Uterus (tissue), 4 donors: ENCODE results near the gene EWSR1. TPM values are rescaled to one million over a fixed set of nuclear protein-coding genes. Genes with fewer than 3 reads are reported as not detected.

Source experiments
- DNase-seq, 2 donors: peaks; one replicate each; pipeline ENCODE4 v3.0.0-alpha.2; 2019 to 2020
- H3K27ac ChIP-seq, 2 donors: fragments of 200-600 bp; sonication (generic); 1 replicate in 1 of 2; 2 replicates in 1 of 2; pipeline ENCODE4 v1.5.1; 2016 to 2018
- H3K27me3 ChIP-seq, 2 donors: fragments of 200-600 bp; sonication (generic); one replicate each; pipeline ENCODE4 v1.5.1; 2018 to 2019; ENCODE audit warnings: control low read depth in 1 of 2
- H3K36me3 ChIP-seq, 2 donors: fragments of 200-600 bp; sonication (generic); one replicate each; pipeline ENCODE4 v1.5.1; 2019; ENCODE audit warnings: control low read depth in 1 of 2
- H3K4me1 ChIP-seq, 2 donors: fragments of 200-600 bp; sonication (generic); one replicate each; pipeline ENCODE4 v1.5.1; 2018 to 2019; ENCODE audit warnings: control low read depth in 1 of 2
- H3K4me3 ChIP-seq, 2 donors: fragments of 200-600 bp; sonication (generic); 1 replicate in 1 of 2; 2 replicates in 1 of 2; pipeline ENCODE4 v1.5.1; 2018 to 2019; ENCODE audit warnings: mild to moderate bottlenecking in 1 of 2
- H3K9me3 ChIP-seq, 2 donors: fragments of 200-600 bp; sonication (generic); one replicate each; pipeline ENCODE4 v1.5.1; 2019; ENCODE audit warnings: control low read depth in 1 of 2
- POLR2A ChIP-seq, 2 donors: fragments of 450-650 bp; IDR thresholded peaks; one replicate each; pipeline ENCODE4 v1.6.1; 2016; ENCODE audit warnings: antibody characterized with exemption in 2 of 2, mild to moderate bottlenecking in 1 of 2, moderate library complexity in 1 of 2
- intact Hi-C: fragments of 100-400 bp; cut with DNase I; formaldehyde crosslinking; loops from one replicate; pipeline ENCODE4 v1.15.1; 2023; ENCODE audit warnings: low total_unique reads
- total RNA-seq, 4 donors: library from RNA; depleted of rRNA in 3 of 4; stranded (reverse); fragments of >200 nt in 3 of 4; gene quantifications; one replicate each; pipeline versions ENCODE4 v1.1.0 to v1.2.4, GENCODE V29; 2014 to 2023
- TF ChIP-seq, protein P1 (sequence below), 4 experiments: fragments of 200-600 bp in 2 of 4; fragments of 450-650 bp in 2 of 4; sonication (generic) in 2 of 4; IDR thresholded peaks; one replicate each; pipeline ENCODE4 v1.5.1; 2016 to 2019; ENCODE audit warnings: antibody characterized with exemption in 4 of 4, mild to moderate bottlenecking in 2 of 4, moderate library complexity in 1 of 4
- donor health status: DM: yes; HTN: yes; CAD: no.

Gene EWSR1
- total RNA-seq, 4 donors from 2014 or later, result 120 to 221 (median 137) TPM

GRCh38 chr22:29268511-29269229 lies 602 bp downstream of the EWSR1 start:
- TF ChIP-seq POLR2A (IDR thresholded peaks at IDR 0.05), result peak in 1 of 2 donors; percentile 4
- TF ChIP-seq, protein P1, sequence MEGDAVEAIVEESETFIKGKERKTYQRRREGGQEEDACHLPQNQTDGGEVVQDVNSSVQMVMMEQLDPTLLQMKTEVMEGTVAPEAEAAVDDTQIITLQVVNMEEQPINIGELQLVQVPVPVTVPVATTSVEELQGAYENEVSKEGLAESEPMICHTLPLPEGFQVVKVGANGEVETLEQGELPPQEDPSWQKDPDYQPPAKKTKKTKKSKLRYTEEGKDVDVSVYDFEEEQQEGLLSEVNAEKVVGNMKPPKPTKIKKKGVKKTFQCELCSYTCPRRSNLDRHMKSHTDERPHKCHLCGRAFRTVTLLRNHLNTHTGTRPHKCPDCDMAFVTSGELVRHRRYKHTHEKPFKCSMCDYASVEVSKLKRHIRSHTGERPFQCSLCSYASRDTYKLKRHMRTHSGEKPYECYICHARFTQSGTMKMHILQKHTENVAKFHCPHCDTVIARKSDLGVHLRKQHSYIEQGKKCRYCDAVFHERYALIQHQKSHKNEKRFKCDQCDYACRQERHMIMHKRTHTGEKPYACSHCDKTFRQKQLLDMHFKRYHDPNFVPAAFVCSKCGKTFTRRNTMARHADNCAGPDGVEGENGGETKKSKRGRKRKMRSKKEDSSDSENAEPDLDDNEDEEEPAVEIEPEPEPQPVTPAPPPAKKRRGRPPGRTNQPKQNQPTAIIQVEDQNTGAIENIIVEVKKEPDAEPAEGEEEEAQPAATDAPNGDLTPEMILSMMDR (IDR thresholded peaks at IDR 0.05), result peak in 1 of 4 experiments; percentile 6
- Histone ChIP-seq H3K9me3 (no peaks in the 10 kb centered on the region), H3K36me3 (no peaks in the 10 kb centered on the region), H3K4me3 (peak overlapping the region; percentile 58 to 86), H3K27me3 (no peaks in the 10 kb centered on the region), H3K4me1 (peaks cover 5 to 18% of the 10 kb centered on the region in 2 donors), H3K27ac (peak overlapping the region; percentile 97 to 98)
- intact Hi-C loops, result no loop called here
- DNase-seq, result peak; percentile 68 to 81

DNA sequence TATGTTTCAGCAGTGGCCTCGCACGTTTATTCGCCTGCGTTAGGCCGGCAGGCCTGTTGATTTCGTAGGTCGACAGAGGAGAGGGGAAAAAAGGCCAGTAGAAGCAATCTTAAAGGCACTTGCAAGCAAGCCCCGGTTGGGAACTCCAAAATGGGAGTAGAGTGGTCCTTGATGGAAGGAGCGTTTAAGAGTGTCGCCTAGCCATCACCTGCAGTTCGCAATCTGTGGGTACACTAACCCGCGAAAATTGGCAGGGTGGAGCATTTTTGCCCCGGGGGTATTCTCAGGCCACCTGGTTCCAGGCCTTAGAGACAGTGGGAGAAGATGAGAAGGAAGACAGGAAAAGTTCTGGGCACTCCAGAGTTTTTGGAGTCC lies 1.1 kb downstream of the EWSR1 start:
- no peaks in the 10 kb centered on the region for H3K36me3 ChIP-seq
- intact Hi-C loops, result no loop called here
- peak overlapping the region; percentile 97 to 98 for H3K27ac ChIP-seq
- H3K27me3 ChIP-seq, result no peaks in the 10 kb centered on the region
- DNase-seq, result no peak
- TF ChIP-seq POLR2A (IDR thresholded peaks at IDR 0.05), result no peak
- TF ChIP-seq, protein P1 (IDR thresholded peaks at IDR 0.05), result no peak
- peaks cover 5 to 18% of the 10 kb centered on the region in 2 donors for H3K4me1 ChIP-seq
- no peaks in the 10 kb centered on the region for H3K9me3 ChIP-seq
- H3K4me3 ChIP-seq, result peak overlapping the region; percentile 58 to 86

- Histone ChIP-seq H3K9me3 (no peaks in the 10 kb centered on the region), H3K4me3 (peak overlapping the region; percentile 58 to 86), H3K27me3 (no peaks in the 10 kb centered on the region), H3K36me3 (no peaks in the 10 kb centered on the region), H3K4me1 (peaks cover 5 to 18% of the 10 kb centered on the region in 2 donors), H3K27ac (peak overlapping the region; percentile 97 to 98)
- no peak for DNase-seq
- TF ChIP-seq, protein P1 (IDR thresholded peaks at IDR 0.05), result no peak
- TF ChIP-seq POLR2A (IDR thresholded peaks at IDR 0.05), result no peak
- intact Hi-C loops, result no loop called here
These were observed 1.8 kb downstream of the EWSR1 start for GRCh38 chr22:29269731-29270474.

DNA sequence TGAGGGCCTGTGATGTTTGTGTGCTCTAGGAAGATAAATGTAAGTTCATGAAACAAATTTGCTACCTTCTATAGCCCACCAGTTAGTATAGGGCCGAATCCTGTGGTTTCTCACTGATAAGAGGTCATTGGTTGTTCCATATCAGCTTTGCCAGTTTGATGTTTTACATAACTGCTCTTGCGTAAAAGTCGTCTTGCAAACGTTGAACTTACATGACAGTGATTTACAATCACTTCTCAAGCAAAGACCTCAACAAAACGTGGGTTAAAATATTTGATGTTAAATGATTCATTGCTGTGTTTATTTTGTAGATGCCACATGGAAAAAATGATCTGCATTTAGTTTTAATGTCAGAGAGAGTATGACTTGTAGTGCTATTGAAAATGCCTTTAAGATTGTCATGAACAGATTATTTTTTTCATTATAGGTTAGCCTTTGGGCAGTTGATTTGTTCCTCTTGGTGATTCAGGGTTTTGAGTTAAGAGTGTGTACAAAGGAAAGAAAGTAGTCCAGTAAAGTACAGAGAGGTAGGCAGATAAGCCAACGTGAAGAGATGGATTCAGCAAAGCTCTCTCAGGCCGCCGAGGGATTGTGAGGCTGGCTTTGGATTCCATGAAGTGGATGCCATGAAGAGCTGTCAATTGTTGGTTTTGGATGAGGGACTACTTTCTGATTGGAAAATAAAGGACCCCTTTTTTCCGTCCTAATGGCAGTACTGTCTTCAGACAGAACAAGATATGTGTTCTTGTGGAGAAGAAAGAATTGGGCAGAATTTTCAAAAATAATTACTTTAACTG lies 2.6 kb downstream of the EWSR1 start:
- Histone ChIP-seq H3K9me3 (no peaks in the 10 kb centered on the region), H3K4me1 (peaks cover 8 to 18% of the 10 kb centered on the region in 2 donors), H3K4me3 (peak overlapping the region; percentile 58 to 86), H3K27ac (peak overlapping the region; percentile 5 to 97), H3K27me3 (no peaks in the 10 kb centered on the region), H3K36me3 (no peaks in the 10 kb centered on the region)
- intact Hi-C loops, result no loop called here
- no peak for DNase-seq
- TF ChIP-seq POLR2A (IDR thresholded peaks at IDR 0.05), result no peak
- TF ChIP-seq, protein P1 (IDR thresholded peaks at IDR 0.05), result no peak
